Esophagus mucosa (tissue), 1 donor: ENCODE results near the gene PITPNC1. TPM values are rescaled to one million over a fixed set of nuclear protein-coding genes. Genes with fewer than 3 reads are reported as not detected.

Source experiments
- ATAC-seq: fragments of 200-7000 bp; cut with Tn5 transposase; one replicate; pipeline ENCODE4 v1.9.1; 2020
- total RNA-seq: library from RNA; stranded (reverse); gene quantifications from one replicate; pipeline ENCODE4 v1.2.4, GENCODE V29; 2023
- donor health status: DM: yes; HTN: yes; CAD: no.

PITPNC1 gene
- total RNA-seq, 1 donor from 2014 or later: 16.0 TPM

DNA sequence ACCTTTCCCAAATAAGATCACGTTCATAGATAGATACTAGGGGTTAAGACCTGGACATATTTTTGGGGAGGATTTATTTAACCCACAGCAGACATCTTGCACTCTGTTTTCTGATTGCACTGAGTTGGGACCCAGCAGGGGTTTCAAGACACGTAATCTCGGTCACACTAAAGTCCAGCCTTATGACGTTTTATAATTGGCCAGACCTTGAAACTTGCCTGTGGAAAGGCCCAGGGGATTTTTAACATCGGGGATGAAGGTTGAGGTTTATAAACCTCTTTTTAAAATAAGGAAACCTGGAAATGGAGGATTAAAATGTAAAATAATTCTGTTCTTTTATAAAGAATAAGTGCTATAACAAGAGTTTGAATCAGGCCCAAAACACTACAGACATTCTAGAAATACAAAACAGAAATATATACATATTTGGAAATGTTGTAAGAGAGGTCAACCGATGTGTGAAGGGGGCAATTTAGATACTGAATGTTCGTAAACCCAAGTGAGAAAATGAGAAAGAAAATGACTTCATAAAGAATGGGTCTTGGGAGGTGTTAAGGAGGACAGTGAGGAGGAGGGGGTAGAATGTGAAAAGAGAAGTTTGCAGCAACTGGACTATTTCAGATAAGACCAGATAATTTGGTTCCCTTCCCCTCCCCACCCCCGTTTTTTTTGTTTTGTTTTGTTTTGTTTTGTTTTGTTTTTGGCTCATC lies 279.6 kb downstream of the PITPNC1 start:
- no peak for ATAC-seq

DNA sequence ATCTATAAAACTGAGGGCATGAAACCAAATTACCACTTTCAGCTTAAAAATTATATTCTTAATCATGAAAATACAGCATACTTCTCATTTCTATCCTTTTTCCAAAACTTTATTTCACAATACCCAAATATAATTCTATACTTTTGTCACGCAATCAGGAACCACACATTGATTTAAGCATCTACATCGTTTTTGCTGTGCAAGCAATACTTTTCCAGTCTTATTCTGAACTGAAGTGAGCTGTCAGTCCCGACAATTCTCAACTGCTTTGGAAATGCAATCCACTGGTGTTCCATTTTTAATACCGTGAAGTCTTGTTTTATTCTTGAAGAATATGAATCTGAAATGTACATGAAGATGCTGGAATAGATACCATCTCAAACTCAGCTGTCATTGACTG lies 280.5 kb downstream of the PITPNC1 start:
- ATAC-seq: no peak

DNA sequence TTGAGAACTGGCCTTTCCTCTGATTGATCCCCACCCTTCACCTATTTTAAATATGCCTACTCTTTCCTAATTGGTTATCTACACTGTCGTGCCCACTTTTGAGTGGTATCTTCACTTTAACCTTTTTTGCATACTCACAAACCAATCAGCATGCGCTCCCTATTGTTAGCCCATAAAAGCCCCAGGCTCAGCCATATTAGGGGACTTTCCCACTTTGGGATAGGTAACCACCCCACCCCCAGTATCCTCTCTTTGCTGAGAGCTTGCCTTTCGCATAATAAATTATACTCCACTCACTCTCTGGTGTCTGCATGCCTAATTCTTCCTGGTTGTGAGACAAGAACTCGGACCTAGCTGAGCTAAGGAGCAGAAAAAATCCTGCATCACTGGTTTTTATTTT lies 281.2 kb downstream of the PITPNC1 start:
- ATAC-seq: no peak

DNA sequence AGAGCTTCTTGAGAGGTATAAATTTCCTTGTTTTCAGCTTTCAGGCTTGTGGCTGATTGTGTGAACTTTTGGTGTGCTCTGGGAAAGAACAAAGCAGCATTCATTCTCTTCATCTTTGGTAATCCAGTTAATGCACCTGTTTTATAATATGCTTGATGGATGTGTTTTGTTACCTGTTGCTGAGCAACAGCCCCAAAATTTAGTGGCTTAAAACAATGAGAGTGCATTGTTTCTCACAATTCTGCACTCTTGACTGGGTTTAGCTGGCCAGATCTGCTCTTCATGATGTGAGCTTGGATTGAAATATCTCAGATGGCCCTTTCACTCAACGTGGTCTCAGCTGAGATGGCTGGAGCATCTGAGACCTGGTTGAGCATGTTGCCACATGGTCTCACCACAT lies 281.9 kb downstream of the PITPNC1 start:
- peak; percentile 31 for ATAC-seq

DNA sequence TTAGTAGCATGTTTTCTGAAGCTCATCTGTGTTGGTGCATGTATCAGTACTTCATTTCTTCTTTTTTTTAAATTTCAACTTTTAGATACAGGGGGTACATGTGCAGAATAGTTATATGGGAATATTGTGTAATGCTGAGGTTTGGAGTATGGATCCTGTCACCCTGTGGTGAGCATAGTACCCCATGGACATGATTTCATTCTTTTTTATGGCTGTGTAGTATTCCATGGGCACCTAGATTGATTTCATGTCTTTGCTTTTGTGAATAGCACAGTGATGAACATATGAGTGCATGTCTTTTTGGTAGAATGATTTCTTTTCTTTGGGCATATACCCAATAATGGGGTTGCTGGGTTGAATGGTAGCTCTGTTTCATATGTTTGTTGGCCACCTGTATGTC lies 285.6 kb downstream of the PITPNC1 start:
- no peak for ATAC-seq

DNA sequence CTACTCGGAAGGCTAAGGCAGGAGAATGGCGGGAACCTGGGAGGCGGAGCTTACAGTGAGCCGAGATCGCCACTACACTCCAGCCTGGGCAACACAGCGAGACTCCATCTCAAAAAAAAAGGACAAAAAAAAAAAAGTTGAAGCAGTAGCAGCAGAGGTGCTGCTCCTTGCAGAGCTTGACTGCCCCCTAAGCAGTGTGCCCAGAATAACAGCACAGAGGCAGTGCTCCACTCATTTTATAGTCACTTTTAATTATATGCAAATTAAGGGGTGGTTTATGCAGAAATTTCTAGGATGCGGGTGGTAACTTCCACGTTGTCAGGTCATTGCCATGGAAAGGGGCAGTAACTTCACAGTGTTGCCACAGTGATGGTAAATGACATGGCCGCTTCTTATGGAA lies 286.4 kb downstream of the PITPNC1 start:
- ATAC-seq: no peak

DNA sequence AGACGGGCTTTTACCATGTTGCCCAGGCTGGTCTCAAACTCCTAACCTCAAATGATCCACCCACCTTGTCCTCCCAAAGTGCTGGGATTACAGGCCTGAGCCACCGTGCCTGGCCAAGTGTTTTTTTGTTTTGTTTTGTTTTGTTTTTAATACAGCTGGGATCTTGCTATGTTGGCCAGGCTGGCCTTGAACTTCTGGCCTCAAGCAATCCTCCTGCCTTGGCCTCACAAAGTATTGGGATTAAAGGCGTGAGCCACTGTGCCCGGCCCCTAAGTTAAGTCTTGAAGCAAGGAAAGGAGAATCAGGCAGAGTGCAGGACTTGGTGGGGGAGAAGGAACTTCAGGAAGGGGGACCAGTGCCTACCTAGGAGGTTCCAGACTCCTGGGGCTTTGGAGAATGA lies 288.9 kb downstream of the PITPNC1 start:
- ATAC-seq: no peak

DNA sequence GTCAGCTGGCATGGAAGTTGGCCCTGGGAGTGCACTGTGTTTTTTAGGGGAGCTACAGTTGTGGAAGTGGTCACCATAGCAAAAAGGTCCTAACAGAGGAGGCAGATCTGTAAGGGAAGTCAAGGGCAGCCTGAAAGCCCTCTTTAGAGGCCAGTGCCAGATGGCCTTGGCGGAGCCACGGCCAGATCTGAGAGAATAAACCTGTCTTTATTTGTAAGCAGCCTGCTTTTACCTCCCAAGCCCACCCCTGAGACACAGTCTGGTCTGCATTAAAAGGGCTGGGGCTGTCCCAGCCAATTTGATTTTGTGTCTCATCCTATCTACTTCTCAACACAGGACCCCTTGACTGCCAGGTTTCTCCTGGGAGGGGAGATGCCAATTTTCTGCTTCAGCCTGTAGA lies 289.6 kb downstream of the PITPNC1 start:
- ATAC-seq: no peak

DNA sequence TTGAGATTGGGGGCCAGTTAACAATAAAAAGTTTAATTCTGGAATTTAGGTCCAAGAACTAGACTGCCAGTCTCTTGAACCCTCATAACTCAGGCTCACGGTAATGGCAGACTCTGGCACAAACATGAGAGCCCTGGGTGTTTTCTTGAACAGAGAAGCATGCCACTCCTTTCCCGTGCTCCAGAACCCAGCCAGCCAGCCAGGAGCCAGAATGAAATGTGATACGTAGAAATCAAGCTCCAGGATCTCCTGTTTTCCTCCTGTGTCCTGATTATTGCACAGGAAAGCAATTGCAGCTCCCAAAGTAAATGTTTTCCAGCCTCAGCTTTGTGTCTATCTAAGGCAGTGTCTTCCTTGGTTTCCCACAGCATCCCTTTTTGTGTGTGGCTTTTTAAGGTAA lies 294.4 kb downstream of the PITPNC1 start:
- ATAC-seq: no peak

DNA sequence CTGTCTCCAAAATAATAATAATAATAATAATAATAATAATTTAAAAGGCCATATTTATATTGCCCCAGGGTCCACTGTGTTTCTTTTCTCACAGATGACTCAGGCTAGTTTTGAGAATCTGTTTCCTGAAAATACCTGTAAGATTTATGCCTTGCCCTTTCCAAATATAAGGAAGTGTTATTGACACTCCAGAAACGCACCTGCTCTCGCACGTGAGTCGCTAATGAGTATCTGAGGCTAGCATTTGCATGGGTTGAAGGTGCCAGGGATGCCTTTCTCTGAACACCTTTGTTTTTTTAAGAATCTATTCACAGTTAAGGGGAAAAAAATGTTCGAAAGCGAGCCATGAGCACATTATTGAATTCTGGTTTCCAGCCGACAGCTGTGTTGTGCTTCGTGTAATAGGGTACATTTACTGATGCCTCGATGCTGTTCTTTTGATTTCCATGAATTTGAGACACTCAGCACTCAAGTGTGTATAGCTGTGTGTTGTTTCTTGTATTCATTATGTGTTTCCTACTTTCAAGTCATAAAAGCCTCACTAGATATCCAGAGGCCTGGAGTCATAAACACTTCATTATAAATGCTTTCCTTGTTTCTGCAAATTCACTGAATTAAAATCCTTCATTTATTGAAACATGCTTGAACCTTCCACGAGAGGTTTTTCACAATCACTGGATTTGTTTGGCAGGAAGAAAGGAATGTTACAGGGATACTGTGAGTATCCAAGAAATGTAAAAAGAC lies 295.7 kb downstream of the PITPNC1 start:
- ATAC-seq: no peak

DNA sequence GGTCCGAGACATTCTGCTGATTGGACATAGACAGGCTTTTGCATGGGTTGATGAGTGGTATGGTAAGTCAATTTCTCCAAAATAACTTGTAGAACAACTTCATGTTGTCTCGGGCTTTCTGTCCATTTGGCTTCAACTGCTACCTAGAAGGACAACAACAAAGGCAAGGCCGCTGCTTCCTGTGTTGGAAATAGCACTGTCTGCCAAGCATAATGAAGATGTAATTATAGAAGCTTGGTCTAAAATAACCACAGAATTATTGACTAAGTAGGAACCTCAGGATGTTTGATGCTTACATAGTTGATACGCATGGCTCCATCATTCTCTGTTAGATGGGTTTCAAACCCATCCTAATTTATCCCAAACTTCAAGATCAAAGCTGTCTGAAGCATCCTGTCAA lies 298.4 kb downstream of the PITPNC1 start:
- ATAC-seq: no peak

DNA sequence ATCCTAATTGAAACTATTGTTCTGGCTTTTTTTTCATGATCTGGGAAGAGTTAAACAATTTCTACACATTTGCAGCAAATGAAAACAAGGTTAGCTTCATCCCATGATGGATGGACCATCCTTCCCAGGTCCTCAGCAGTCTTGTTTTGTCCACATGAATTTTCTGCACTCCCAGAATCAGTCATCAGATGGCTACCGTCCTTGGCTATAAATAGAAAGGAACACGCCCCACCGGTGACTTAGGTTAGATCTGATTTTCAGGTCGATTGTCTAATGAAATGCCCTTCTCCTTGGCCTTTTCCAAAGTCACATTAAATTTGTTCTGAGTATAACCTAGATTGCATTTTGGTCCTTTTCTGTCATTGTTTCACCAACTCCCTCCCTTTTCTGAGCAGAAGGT lies 299.2 kb downstream of the PITPNC1 start:
- no peak for ATAC-seq

DNA sequence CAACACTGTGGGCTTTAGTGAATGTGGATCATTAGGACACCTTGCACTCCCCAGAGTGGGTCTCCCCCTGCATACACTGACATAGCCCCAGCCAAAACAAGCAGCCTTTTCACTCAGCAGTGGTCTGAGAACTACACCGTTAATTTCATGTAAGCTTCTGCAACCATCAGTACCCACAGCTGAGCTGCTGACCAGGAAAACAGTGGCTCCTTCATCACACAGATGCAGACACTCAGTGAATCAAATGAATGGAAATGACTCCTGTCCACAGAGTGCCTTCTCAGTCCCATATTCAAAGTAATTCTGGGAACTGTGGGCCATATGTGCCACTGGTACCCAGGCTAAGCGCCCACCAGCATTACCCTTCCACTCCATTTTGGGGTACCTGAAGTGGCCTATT lies 301.3 kb downstream of the PITPNC1 start:
- no peak for ATAC-seq

DNA sequence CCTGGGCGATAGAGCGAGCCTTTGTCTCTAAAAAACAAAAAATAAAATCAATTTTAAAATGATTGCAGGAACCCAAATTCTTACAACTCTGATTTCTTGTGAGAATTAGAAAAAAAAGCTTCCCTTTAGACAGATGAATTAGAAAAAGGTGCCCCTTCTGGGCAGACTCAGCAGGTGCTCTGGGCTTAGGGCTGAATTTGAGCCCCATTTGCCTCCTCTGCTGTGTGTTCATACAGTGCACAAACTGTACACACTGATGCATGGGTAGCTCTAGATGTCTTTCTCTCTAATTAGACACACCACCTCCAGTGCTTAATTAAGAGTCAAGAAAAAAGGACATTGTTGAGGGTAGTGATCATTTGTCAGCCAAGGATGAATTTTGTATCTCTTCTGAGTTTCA lies 302.1 kb downstream of the PITPNC1 start:
- no peak for ATAC-seq

DNA sequence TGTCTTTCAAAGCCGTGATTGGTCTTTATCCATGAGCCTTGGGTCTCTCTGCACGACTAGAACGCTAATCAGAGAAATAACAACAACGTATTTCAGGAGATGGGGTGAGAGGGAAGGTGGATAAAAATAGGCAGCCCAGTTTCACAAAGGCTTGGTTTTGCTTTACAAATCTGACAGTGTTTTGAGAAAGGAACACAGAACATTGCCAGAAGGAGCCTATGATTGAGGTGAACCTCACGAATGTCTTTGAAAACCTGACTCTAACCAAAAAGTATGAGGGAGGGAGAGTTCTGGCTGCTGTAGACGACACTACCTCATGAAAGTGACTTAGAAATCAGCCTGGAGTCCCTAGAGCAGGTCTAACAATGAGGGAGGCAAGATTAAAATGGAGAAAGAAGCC lies 302.6 kb downstream of the PITPNC1 start:
- no peak for ATAC-seq

DNA sequence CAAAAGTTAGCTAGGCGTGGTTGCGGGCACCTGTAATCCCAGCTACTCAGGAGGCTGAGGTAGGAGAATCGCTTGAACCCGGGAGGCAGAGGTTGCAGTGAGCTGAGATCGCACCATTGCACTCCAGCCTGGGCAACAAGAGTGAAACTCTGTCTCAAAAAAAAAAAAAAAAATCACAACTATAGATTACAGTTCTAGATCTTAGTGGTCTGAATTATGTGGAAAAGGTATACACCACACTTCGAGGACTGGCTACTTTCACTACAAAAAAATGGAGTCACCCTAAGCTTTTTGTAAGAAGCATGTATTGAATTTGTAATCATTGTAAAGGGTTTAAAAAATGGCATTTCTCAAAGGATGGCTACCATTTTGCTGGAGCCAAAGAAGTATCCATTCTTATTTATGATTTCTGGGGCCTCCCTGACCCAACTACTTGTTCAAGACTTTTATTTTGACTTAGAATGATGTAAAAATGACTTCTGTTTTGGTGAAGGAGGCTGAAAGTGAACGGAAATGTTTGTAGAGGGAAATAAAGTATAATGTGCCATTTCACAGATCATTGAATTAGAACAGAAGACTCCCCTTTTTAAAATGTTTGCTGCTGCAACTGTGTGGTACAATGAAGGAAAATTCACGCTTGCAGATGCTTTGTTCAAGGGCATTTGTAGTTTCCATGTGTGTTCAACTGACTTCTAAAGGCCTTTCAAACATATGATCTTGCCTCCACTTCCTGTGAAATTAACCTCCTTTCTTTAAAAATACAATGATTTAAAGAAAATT lies 303.6 kb downstream of the PITPNC1 start:
- ATAC-seq: no peak

DNA sequence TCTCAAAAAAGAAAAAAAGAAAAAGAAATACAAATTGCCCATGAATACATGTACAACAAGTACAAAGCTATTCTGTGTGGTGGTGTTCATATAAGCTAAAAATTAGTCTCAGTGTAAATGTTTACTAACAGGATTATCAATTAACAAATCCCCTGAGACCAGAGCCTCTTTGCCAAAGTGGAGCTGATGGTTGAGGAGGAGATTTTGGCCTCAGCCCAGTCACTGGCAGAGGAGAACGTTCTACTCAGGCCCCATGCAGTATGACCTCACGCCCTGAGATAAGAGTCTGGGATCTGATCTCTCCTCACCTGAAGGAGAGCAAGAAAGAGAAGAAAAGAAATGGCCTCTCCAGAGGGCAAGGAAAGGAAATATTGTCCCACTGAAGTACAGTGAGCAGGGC lies 305.1 kb downstream of the PITPNC1 start:
- no peak for ATAC-seq

DNA sequence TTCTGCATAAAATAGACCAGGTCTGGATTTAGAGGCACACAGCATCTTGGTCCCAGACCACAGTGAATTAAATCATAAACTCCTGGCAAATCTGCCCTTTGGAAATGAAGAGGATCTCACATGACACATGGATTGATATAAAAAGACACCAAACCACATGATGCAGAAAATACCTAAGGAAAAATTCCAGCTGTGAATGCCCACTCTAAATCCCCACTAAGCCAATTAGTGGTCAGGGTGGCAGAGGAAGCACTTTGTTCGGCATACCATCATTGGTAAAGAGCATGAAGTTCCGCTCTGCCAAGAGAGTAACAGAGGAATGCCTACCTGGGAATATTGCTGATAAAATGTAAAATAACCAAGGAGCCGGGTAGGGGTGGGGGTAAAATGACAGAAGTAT lies 308.3 kb downstream of the PITPNC1 start:
- ATAC-seq: no peak

DNA sequence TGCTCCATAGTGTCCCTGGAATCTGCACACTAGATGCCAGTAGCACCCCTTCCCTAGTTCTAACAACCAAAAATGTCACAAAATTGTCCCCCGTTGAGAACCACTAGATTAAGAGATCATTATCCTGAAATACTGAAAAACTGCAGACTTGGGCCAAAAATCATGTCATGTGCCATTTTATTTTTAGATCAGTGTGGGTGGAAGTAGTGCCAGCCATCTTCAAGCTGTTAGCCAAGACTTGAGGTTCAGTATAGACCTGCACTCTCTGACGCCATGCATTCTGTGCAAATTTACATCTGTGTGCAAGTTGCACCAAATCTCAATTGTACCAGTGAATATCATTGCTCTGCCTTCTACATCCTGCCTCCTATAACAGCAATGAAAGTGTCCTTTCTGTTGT lies 309.2 kb downstream of the PITPNC1 start:
- ATAC-seq: no peak

DNA sequence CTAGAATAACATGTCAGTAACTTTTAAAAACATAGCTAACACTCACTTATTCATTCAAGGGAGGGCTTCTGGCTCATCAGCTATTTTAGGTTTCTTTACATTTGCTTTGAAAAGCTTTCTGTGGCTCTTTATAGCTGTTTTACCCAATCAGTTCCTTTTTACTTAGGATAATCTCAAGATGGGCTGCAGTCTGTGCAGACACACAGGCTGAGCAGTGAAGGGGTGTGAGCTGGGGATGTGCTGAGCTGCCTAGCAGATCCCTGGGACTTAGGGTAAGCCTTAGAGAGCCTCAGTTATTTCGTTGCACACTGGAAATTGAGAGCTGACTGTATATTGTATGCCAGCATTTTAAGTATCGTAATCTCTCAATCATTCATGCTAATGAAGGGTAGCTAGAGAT lies 310.4 kb downstream of the PITPNC1 start:
- no peak for ATAC-seq

DNA sequence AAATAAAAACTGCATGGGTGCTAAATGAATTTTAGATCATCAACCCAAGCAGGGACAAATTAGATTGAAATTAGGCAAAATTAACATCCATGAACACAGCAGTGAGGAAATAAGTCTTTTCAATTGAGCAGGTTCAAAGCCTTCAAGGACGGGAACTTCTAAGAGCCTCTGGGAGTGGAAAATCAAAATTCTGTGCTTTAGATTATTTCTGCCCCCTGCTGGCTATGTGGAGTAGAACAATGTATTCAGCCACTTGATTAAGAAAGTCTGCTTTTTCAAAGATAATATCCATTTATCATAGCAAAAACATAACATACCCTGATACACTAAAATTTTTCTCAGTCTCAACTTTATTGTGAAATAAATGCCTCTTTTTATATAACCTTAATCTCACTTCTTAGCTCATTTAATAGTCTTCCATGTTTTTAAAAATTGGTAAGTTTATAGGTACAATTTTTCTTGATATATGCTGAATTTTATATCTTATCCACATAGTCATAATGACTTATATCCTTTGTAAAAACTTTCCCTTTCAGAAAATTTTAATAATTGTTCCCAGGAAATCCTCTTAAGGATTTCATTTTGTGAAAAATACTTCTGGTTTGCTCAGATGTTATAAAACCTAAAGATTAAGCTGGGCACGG lies 312.6 kb downstream of the PITPNC1 start:
- ATAC-seq: no peak

DNA sequence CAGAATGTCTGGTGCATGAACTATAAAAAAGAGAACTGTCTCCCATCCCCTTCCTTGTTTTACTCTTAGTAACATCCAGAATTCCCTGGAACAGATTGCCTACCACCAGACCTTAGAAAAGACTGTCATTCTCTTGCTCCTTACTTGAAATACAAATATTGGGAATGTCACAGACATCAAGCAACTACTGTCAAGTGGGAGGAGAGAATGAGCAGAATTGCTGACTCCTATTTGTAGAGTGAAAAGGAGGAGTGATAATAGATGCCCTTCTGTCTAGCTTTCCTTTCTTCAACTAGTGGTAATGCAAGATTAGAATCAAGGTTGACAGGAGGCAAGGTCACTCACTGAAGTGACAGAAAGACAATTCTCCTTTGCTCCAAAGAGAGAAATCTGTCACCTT lies 316.7 kb downstream of the PITPNC1 start:
- no peak for ATAC-seq

DNA sequence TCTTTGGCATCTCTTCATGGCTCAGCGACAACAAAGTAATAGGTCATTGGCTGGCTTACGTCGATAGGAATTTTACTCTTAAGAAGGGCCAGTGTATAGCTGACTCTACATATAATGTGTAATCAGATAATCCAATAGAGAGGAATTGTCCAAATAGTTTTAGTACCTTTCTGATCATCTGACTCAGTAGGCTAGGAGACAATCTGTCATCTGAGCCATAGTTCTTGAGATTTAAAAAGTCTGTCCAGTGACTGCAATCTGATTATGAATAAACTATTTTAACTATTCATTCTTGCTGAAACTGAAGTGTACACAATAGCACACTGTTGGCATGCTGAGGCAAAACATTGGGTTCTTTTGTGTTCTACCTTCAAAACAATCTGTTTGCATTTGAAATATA lies 319.3 kb downstream of the PITPNC1 start:
- ATAC-seq: no peak
